GM21723 (cell line): ENCODE results near the gene ANKFN1.
"Not testable (repeated sequence)": the region's sequence is repeated elsewhere in the genome, so short reads cannot be mapped to it uniquely, and the experiment has no call there.

ENCODE experiments used
- ATAC-seq: cut with Tn5 transposase; IDR thresholded peaks from one replicate; pipeline ENCODE4 v1.9.1; 2021; ENCODE audit warnings: mild to moderate bottlenecking, moderate library complexity; ENCODE audit not compliant: unreplicated experiment

Gene ANKFN1

DNA sequence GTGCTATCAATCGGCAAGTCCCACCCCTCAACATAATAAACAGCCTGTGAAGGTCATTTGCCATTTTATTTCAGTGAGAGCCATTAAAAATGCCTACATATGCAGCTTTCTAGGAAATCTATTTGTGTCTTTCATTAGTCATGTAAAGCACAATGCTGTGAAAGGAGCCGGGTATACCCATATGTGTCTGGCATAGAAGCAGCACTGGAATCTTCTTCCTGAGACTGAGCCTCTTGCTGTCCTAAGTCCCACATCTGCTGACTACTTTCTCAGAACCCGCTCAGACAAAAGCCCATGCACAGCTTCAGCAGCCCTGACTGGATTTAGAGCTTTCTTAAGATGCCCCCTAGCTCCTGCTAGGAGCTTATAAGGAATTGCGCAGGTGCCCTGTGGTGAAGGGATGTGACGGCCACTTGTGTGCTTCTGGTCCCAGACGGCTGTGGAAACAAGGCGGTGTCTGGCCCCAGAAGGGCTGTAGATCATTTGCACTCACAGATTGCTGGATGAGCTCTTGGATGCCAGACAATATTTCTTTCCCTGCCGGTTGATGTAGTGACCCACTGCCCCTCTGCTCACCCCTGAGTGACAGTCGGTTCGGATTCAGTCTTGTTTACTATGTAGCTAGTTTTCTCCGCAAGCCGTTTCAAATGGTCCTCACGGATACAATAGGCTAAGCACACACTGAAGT, 172.2 kb downstream of the ANKFN1 start:
- no peak for ATAC-seq

DNA sequence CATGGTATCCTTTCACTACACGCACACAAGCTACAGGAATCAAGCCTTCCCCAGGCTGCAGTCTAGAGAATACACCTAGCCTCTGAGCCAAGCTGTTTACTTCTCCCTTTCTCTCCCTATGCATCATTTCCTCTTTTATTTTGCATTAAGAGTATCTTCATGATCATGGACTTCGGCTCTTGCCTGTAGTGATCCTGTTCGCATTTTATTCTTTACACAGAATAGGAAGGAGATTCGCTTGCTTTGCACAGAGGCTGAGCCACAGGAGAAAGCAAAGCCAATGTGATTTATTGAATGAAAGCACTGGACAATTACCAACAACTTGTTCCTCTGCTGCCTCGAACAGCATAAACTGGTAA, 172.7 kb downstream of the ANKFN1 start:
- ATAC-seq = no peak

- ATAC-seq = no peak
These were observed 194.4 kb downstream of the ANKFN1 start for GRCh38 chr17:56347639-56348038.

- no peak for ATAC-seq
These were observed 197.3 kb downstream of the ANKFN1 start for GRCh38 chr17:56350592-56350991.

GRCh38 chr17:56351675-56352074, 198.4 kb downstream of the ANKFN1 start:
- no peak for ATAC-seq

GRCh38 chr17:56358651-56359050, 205.4 kb downstream of the ANKFN1 start:
- ATAC-seq = no peak

GRCh38 chr17:56359518-56359917, 206.2 kb downstream of the ANKFN1 start:
- ATAC-seq = no peak

GRCh38 chr17:56367366-56367765, 214.1 kb downstream of the ANKFN1 start:
- ATAC-seq = no peak

- no peak for ATAC-seq
These were observed 220.9 kb downstream of the ANKFN1 start for GRCh38 chr17:56373981-56374833.

DNA sequence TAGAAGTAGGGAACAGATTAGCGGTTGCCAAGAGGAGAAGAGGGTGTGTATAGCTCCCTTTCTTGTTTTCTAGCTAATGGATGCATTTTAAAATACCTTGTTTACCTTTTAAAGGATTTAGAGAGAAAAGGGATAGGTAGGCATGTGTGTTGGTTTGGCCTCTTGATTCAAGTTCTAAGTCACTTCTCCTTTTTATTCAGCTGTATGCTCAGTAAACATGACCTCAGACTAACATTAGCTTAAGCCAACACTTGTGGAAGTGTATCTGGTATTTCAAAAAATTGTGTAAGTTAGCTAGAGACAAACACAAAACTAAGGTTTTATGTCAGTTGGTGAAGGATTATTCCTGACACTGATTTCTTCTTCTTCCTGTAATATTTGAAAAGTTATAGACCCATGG, 236.1 kb downstream of the ANKFN1 start:
- ATAC-seq = no peak

DNA sequence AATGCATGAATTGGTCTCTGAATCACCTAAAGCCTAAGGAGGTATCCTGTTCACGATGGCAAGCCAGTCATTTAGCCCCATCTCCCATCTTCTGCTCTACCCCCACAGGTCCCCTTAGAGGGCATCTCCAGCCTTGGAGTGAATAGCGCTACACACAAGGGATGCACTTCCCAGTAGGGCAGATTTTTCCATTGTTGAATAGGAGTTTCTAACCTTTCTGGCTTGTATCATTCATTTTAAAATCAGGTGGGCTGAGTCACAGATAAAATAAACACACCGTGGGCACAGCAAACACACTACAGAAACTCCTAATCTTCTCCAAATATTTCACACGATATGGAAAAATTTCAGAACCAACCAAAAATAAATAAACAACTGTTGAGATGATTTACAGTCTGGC, 239.0 kb downstream of the ANKFN1 start:
- no peak for ATAC-seq

DNA sequence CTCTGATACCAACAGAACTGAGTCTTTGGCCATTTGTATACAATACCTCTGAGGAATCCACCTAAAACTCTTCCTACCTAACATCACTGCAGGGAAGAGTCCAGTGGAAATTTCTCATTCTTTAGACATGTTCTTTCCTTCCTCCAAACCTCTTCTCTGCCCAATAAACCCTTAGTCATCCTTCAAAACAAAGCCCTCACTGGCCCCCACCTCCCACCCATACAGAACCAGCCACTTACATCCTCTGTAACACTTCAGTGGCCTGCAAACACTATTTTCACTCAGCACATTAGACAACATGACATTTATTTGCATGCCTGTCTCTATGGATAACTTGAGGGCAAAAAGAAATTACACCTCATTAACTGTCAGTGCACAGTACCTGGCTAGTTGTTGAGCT, 239.9 kb downstream of the ANKFN1 start:
- ATAC-seq = no peak

GRCh38 chr17:56395787-56396186, 242.5 kb downstream of the ANKFN1 start:
- ATAC-seq = no peak

- ATAC-seq = no peak
These were observed 253.8 kb downstream of the ANKFN1 start for GRCh38 chr17:56407086-56407485.

DNA sequence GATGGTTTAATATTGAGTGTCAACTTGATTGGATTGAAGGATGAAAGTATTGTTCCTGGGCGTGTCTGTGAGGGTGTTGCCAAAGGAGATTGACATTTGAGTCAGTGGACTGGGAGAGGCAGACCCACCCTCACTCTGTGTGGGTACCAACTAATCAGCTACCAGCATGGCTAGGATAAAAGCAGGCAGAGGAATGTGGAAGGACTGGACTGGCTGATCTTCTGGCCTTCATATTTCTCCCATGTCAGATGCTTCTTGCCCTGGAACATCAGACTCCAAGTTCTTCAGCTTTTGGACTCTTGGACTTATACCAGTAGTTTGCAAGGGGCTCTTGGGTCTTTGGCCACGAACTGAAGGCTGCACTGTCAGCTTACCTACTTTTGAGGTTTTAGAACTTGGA, 259.1 kb downstream of the ANKFN1 start:
- not testable (repeated sequence) for ATAC-seq

DNA sequence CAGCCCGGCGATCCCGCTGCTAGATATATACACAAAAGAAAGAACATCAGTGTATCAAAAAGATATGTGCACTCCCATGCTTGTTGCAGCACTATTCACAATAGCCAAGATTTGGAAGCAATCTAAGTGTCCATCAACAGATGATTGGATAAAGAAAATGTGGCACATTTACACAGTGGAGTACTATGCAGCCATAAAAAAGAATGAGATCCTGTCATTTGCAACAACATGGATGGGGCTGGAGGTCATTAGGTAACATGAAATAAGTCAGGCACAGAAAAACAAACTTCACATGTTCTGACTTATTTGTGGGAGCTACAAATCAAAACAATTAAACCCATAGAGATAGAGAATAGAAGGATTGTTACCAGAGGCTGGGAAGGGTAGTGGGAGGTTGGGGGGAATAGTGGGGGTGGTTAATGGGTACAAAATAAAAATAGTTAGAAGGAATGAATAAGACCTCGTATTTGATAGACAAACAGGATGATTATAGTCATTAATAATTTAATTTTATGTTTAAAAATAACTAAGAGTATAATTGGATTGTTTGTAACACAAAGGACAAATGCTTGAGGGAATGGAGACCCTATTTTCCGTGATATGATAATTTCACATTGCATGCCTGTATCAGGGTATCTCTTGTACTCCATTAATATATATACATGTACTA, 263.5 kb downstream of the ANKFN1 start:
- no peak for ATAC-seq

DNA sequence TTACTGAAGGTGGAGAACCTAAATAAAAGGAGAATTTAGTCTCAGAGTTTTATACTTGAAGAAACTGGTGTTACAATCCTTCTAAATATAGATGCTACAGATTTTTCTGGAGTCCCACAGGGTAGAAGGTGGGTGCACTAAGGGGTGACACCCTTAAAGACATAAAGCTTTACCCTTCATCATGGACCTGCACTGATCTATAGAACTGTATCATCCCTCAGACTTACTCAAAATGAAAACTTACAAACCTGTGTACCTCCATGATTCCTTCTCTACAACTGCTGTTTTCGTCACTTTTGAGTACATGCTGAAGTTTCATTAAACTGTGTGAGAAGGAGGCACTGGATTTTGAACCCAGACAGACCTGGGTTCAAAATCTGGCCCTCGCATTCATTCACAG, 270.7 kb downstream of the ANKFN1 start:
- ATAC-seq = no peak

GRCh38 chr17:56424543-56425044, 271.3 kb downstream of the ANKFN1 start:
- ATAC-seq = no peak

- ATAC-seq = no peak
These were observed 272.2 kb downstream of the ANKFN1 start for GRCh38 chr17:56425483-56425882.

DNA sequence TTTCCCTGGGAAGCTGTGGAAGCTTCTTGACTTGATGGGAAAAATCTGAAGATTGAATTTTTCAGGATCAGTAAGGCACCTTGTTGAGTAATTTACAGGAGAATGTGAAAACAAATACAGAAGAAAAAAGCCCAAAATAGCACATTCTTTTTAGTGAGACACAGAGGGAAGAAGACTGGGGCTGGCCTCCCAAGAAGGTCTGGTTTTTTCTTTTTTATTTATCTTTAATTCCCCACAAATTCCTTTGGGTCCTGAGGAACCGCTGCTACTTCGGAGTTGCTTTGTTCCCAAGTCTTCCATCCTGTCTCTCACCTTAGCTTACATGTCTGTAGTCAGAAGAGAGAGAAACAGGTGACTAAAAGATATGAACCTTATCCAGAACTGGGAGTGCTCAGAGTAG, 273.6 kb downstream of the ANKFN1 start:
- no peak for ATAC-seq

DNA sequence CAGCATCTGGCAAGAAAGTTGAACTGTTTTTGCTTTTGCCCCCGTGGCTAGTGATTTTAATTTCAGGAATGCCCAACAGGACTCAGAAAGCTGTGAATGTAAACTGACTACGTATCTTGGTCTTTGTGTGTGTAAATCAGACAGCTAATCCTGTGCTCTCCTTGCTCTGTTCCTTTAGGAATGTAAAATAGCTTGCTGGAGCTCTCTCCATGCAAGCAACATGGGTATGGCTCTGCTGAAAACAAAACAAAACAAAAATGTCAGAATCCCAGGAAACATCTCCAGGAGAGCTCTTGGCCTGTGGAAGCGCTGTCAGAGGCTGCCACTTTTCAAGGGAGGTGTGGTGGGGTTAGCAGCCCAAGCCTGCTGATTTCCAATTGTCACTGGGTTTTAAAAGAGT, 278.5 kb downstream of the ANKFN1 start:
- ATAC-seq = no peak

GRCh38 chr17:56432443-56432842, 279.2 kb downstream of the ANKFN1 start:
- ATAC-seq = no peak
